Stimulated activated naive B cell treated with anti-CD40 and anti-IgM and Interleukin-4, amounts not matched to agents 10 μg/mL and 1 μg/mL and 100 μg/mL, for 72 hours (primary cell): ENCODE data around the gene TWSG1.
"Not testable (repeated sequence)": the region's sequence is repeated elsewhere in the genome, so short reads cannot be mapped to it uniquely, and the experiment has no call there.

Source experiments
- ATAC-seq, 2 donors: fragments of 150-1000 bp; cut with Tn5 transposase; replicated peaks; 2 replicates each; pipeline ENCODE4 v1.10.0; 2021; ENCODE audit warnings: moderate library complexity in 1 of 2
- DNase-seq: peaks from one replicate; pipeline ENCODE4 v3.0.0; 2021
- H3K27ac Mint-ChIP-seq: one replicate; pipeline ENCODE4 v1.8.0; 2022; ENCODE audit warnings: mild to moderate bottlenecking, mixed read lengths
- H3K27me3 Mint-ChIP-seq, 2 donors: one replicate each; pipeline ENCODE4 v1.8.0; 2022; ENCODE audit warnings: mixed read lengths in 2 of 2
- H3K36me3 Mint-ChIP-seq, 2 donors: one replicate each; pipeline ENCODE4 v1.8.0; 2022; ENCODE audit warnings: mixed read lengths in 2 of 2, mild to moderate bottlenecking in 1 of 2
- H3K4me1 Mint-ChIP-seq, 2 donors: one replicate each; pipeline ENCODE4 v1.8.0; 2022; ENCODE audit warnings: mixed read lengths in 2 of 2, mild to moderate bottlenecking in 1 of 2
- H3K4me3 Mint-ChIP-seq, 2 donors: one replicate each; pipeline ENCODE4 v1.8.0; 2022; ENCODE audit warnings: mild to moderate bottlenecking in 2 of 2, mixed read lengths in 2 of 2, moderate library complexity in 1 of 2
- H3K9me3 Mint-ChIP-seq, 2 donors: one replicate each; pipeline ENCODE4 v1.8.0; 2022; ENCODE audit warnings: mixed read lengths in 2 of 2, mild to moderate bottlenecking in 1 of 2

Gene TWSG1

DNA sequence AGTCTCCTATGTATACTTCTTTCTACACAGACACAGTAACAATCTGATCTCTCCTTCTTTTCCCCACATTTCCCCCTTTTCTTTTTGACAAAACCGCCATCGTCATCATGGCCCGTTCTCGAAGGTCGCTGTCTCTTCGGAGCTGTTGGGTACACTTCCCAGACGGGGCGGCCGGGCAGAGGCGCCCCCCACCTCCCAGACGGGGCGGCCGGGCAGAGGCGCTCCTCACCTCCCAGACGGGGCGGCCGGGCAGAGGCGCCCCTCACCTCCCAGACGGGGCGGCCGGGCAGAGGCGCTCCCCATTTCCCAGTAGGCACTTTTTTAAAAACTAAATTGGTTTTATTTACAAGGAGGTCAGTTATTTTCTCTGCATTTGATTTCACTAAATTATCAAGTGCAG lies 95.7 kb downstream of the TWSG1 start:
- H3K36me3 Mint-ChIP-seq, H3K27me3 Mint-ChIP-seq, H3K9me3 Mint-ChIP-seq, H3K27ac Mint-ChIP-seq, H3K4me3 Mint-ChIP-seq, DNase-seq, ATAC-seq: not testable (repeated sequence)
- peaks cover 6 to 16% of the 10 kb centered on the region in 2 donors for H3K4me1 Mint-ChIP-seq

DNA sequence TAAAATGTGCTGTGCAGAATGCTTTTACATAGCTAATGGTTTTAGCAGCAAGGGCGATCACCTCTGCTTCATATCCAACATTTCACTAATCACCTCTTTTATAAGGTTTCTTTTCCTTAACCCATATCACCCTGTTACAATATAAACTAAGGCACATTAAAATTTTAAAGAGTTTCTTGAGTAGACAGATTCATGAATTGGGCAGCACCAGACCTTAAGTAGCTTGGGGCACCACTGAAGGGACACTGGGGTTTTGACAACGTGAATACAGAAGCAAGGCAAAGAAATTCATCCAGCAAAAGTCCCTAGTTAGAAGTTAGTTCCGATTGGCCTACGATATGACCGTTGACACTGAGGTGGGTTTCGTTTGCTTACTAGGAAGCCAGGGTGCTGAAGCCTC lies 96.7 kb downstream of the TWSG1 start:
- H3K9me3 Mint-ChIP-seq, result peaks cover 3 to 4% of the 10 kb centered on the region in 2 donors
- peaks cover 5 to 8% of the 10 kb centered on the region in 2 donors for H3K36me3 Mint-ChIP-seq
- no peak overlapping the region for H3K27ac Mint-ChIP-seq

DNA sequence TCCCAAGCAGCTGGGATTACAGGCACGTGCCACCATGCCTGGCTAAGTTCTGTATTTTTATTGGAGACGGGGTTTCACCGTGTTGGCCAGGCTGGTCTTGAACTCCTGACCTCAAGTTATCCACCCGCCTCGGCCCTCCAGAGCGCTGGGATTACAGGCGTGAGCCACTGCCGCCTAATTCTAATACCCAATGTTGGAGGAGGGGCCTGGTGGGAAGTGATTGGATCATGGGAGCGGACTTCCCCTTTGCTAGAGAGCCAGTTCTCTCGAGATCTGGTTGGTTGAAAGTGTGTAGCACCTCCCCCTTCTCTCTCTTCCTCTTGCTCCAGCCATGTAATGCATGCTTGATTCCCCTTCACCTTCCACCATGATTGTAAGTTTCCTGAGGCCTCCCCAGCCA lies 98.5 kb downstream of the TWSG1 start:
- ATAC-seq, H3K4me3 Mint-ChIP-seq, H3K27ac Mint-ChIP-seq, H3K36me3 Mint-ChIP-seq, DNase-seq, H3K27me3 Mint-ChIP-seq, H3K9me3 Mint-ChIP-seq: not testable (repeated sequence)
- H3K4me1 Mint-ChIP-seq, result peaks cover 6 to 16% of the 10 kb centered on the region in 2 donors

More for the DNA sequence above, 96.7 kb downstream of the TWSG1 start:
- Mint-ChIP-seq H3K4me1 (peaks cover 6 to 16% of the 10 kb centered on the region in 2 donors), H3K27me3 (peaks cover 0 to 4% of the 10 kb centered on the region in 2 donors), H3K4me3 (no peak overlapping the region)
- DNase-seq, result no peak
- ATAC-seq, result no peak

GRCh38 chr18:9433671-9434121 lies 99.1 kb downstream of the TWSG1 start:
- DNase-seq, result no peak
- H3K36me3 Mint-ChIP-seq, result peaks cover 5 to 8% of the 10 kb centered on the region in 2 donors
- peaks cover 0 to 4% of the 10 kb centered on the region in 2 donors for H3K27me3 Mint-ChIP-seq
- H3K4me1 Mint-ChIP-seq, result peaks cover 6 to 16% of the 10 kb centered on the region in 2 donors
- H3K4me3 Mint-ChIP-seq, result peak overlapping the region in 1 of 2 donors; percentile 20
- H3K9me3 Mint-ChIP-seq, result peaks cover 3 to 4% of the 10 kb centered on the region in 2 donors
- H3K27ac Mint-ChIP-seq, result no peak overlapping the region
- peak in 1 of 2 donors; percentile 46 for ATAC-seq

DNA sequence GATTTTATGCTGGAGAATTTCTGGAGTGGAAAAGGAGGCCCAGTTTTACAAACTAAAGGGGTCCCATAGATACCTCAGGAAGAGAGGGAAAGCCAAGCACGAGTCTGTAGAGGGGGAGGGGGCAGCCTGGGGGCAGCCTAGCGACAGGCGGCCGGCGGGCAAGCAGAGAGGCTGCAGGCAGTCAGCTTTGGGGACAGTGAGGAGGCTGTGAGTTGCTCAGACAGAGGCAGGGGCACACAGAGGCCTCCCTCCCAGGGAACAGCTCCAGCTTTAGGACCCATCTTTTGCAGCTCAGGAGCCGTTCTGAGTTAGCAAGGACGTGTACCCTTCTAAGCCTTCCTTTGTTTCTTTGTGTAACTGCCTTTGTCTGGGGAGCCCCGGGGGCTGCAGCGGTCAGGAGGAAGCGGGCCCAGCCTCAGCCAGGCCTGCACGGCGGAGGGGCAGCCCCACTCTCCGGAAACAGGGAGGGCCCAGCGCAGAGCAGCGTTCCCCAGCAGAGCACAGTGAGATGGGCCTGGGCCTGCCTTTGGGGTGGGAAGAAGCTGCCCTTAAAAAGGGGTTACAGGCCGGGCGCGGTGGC lies 99.6 kb downstream of the TWSG1 start:
- H3K27ac Mint-ChIP-seq, result no peak overlapping the region
- peaks cover 6 to 16% of the 10 kb centered on the region in 2 donors for H3K4me1 Mint-ChIP-seq
- H3K9me3 Mint-ChIP-seq, result peaks cover 3 to 4% of the 10 kb centered on the region in 2 donors
- H3K4me3 Mint-ChIP-seq, result peak overlapping the region in 1 of 2 donors; percentile 20
- peaks cover 0 to 4% of the 10 kb centered on the region in 2 donors for H3K27me3 Mint-ChIP-seq
- peaks cover 5 to 8% of the 10 kb centered on the region in 2 donors for H3K36me3 Mint-ChIP-seq
- no peak for DNase-seq
- peak; percentile 25 to 72 for ATAC-seq

GRCh38 chr18:9435041-9435440 lies 100.5 kb downstream of the TWSG1 start:
- no peak for DNase-seq
- Mint-ChIP-seq H3K27ac (no peak overlapping the region), H3K9me3 (peaks cover 3 to 4% of the 10 kb centered on the region in 2 donors), H3K4me1 (peaks cover 6 to 16% of the 10 kb centered on the region in 2 donors), H3K27me3 (peaks cover 0 to 4% of the 10 kb centered on the region in 2 donors), H3K4me3 (no peak overlapping the region), H3K36me3 (peaks cover 5 to 8% of the 10 kb centered on the region in 2 donors)
- ATAC-seq, result no peak

DNA sequence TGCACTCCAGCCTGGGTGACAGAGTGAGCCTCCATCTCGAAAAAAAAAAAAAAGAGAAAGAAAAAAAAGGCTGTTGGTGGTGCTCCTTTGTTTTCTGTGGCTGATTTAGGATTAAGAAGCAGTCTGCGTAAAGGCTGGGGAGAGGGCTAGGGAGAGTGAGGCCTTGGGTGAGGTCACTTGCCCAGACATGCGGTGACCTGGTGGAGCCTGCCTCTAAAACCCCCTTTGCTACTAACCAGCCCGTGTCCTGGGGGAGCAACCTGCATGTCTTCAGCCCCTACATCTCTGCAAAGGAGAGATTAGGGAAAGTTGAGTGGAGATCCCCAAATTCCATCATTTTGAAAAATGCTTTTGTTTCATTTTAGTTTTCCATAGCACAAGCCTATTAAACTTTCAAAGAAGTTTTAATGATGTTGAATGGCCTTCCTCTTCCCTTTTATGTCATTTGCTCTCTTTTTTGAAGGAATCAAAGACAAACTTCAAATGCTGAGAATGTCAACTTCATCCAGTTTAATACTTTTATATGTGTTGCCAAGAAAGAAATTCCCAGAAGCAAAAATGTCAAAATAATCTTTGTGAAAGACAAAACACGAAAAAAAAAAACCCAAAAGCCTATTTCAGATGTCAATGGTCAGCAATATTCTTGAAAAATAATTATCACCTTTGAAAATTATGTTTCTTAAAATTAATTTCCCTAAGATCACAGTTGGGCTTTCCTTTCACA lies 101.8 kb downstream of the TWSG1 start:
- DNase-seq (no peak), ATAC-seq (no peak)
- Mint-ChIP-seq H3K9me3 (peaks cover 3 to 4% of the 10 kb centered on the region in 2 donors), H3K36me3 (peaks cover 5% of the 10 kb centered on the region in 2 donors), H3K27ac (no peak overlapping the region), H3K4me3 (no peak overlapping the region), H3K27me3 (peaks cover 0 to 4% of the 10 kb centered on the region in 2 donors), H3K4me1 (peaks cover 6 to 16% of the 10 kb centered on the region in 2 donors)

- Mint-ChIP-seq H3K27me3 (peaks cover 0 to 4% of the 10 kb centered on the region in 2 donors), H3K27ac (no peak overlapping the region), H3K4me3 (no peak overlapping the region), H3K4me1 (peaks cover 6 to 16% of the 10 kb centered on the region in 2 donors), H3K9me3 (peaks cover 3 to 4% of the 10 kb centered on the region in 2 donors), H3K36me3 (peaks cover 5% of the 10 kb centered on the region in 2 donors)
- DNase-seq (no peak), ATAC-seq (no peak)
Observed at GRCh38 chr18:9437021-9437437, 102.5 kb downstream of the TWSG1 start.

DNA sequence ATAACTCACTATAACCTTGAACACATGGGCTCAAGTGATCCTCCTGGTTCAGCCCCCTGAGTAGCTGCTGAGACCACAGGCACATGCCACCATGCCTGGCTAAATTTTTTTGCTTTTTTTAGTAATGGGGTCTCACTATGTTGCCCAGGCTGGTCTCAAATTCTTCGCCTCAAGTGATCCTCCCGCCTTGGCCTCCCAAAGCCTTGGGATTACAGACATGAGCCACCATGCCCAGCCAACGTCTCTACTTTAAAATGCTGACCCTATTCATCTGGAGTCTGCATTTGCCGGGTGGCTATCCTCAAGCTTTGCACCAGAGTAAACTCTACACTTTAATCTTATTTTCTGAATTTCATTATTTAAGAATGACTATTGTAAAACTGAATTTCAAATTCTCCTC lies 103.1 kb downstream of the TWSG1 start:
- no peak for DNase-seq
- peaks cover 6 to 16% of the 10 kb centered on the region in 2 donors for H3K4me1 Mint-ChIP-seq
- H3K27me3 Mint-ChIP-seq, result peaks cover 0 to 4% of the 10 kb centered on the region in 2 donors
- H3K9me3 Mint-ChIP-seq, result peaks cover 3 to 4% of the 10 kb centered on the region in 2 donors
- H3K27ac Mint-ChIP-seq, result no peak overlapping the region
- ATAC-seq, result no peak
- H3K4me3 Mint-ChIP-seq, result no peak overlapping the region
- peaks cover 5% of the 10 kb centered on the region in 2 donors for H3K36me3 Mint-ChIP-seq

DNA sequence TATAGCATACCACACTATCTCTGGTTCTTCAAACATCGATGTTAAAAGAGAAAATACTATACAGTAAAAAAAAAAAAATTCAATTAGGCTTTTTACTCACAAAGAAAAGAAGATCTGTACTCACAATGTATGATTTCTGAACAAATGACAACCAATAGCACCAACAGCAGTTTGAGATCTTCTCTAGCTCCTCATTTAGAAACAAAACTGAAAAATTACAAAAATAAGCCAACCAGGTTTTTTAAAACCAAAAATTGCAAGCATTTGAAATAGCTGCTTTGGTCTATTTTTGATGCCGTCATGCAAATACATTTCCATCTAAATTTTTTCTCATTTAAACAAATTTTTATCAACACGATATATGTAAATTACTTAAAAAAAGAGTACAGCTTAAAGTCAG lies 106.5 kb downstream of the TWSG1 start:
- no peaks in the 10 kb centered on the region for H3K4me1 Mint-ChIP-seq
- ATAC-seq (no peak), DNase-seq (no peak)
- H3K36me3 Mint-ChIP-seq, result no peaks in the 10 kb centered on the region
- H3K27ac Mint-ChIP-seq, result no peak overlapping the region
- no peak overlapping the region for H3K4me3 Mint-ChIP-seq
- no peaks in the 10 kb centered on the region for H3K9me3 Mint-ChIP-seq
- no peaks in the 10 kb centered on the region for H3K27me3 Mint-ChIP-seq

DNA sequence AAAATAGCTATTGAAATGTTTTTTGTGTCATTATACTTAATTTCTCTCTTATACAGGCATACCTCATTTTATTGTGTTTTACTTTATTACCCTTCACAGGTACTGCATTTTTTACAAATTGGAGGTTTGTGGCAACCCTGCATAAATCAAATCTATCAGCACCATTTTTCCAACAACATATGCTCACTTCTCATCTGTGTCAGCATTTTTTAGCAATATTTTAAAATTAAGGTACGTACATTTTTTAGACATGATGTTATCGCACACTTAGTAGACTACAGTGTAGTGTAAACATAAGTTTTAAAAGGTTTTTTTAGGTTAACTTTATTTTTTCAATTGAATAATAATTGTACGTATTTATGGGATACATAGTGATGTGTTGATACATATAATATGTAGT lies 110.0 kb downstream of the TWSG1 start:
- no peak for DNase-seq
- Mint-ChIP-seq H3K27me3 (no peaks in the 10 kb centered on the region), H3K27ac (no peak overlapping the region), H3K4me1 (no peaks in the 10 kb centered on the region), H3K36me3 (peaks cover 2 to 3% of the 10 kb centered on the region in 2 donors), H3K9me3 (peaks cover 5 to 6% of the 10 kb centered on the region in 2 donors), H3K4me3 (no peak overlapping the region)
- no peak for ATAC-seq

- no peaks in the 10 kb centered on the region for H3K4me1 Mint-ChIP-seq
- no peak overlapping the region for H3K4me3 Mint-ChIP-seq
- H3K27ac Mint-ChIP-seq, result no peak overlapping the region
- H3K36me3 Mint-ChIP-seq, result peaks cover 2 to 3% of the 10 kb centered on the region in 2 donors
- ATAC-seq, result no peak
- H3K27me3 Mint-ChIP-seq, result no peaks in the 10 kb centered on the region
- peaks cover 5 to 6% of the 10 kb centered on the region in 2 donors for H3K9me3 Mint-ChIP-seq
- DNase-seq, result no peak
Observed at GRCh38 chr18:9446839-9447238, 112.3 kb downstream of the TWSG1 start.

- Mint-ChIP-seq H3K4me3 (no peak overlapping the region), H3K27me3 (no peaks in the 10 kb centered on the region), H3K4me1 (no peaks in the 10 kb centered on the region), H3K36me3 (peaks cover 2 to 3% of the 10 kb centered on the region in 2 donors), H3K9me3 (peaks cover 5 to 6% of the 10 kb centered on the region in 2 donors), H3K27ac (no peak overlapping the region)
- no peak for DNase-seq
- ATAC-seq, result no peak
Observed at GRCh38 chr18:9447334-9447733, 112.8 kb downstream of the TWSG1 start.

DNA sequence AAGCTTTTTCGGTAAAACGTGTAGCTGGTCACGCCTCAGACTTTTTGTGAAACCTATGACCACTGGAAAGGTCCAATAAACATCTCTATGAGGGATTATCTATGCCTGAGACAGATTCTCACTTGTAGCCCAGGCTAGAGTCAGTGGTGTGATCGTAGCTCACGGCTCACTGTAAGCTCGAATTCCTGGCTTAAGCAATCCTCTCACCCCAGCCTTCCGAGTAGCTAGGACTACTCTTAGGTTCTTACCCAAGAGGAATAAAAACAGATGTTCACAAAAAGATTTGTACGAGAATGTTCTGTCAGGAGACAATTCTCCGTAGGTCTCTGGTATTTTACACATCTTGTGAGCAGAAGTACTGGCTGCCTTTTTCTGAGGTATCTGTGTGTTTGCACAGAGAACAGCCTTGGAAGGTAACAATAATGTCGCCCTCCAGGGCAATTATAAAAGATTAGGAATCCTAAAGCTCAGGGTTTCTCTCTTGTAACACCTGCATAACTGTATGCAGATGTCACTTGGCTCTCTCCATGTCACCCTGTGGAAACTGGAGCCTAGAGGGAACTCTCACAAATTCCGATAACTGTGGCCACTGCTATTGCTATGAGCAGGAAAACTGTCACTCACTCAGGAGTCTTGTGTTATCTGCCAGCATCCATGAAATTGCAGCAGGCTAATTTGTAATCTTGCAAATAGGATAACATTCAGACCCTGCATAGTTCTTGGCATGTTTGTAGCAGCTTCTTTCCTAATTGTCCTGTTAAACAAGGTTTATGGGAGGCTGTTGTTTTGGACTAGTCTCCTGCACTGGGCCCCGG lies 115.2 kb downstream of the TWSG1 start:
- H3K27ac Mint-ChIP-seq, result no peak overlapping the region
- no peak for ATAC-seq

More for the DNA sequence above, 115.2 kb downstream of the TWSG1 start:
- DNase-seq, result no peak
- no peaks in the 10 kb centered on the region for H3K4me1 Mint-ChIP-seq
- peaks cover 2 to 3% of the 10 kb centered on the region in 2 donors for H3K36me3 Mint-ChIP-seq
- peaks cover 5 to 6% of the 10 kb centered on the region in 2 donors for H3K9me3 Mint-ChIP-seq
- H3K27me3 Mint-ChIP-seq, result no peaks in the 10 kb centered on the region
- H3K4me3 Mint-ChIP-seq, result no peak overlapping the region
